Neural cell (in vitro differentiated cells): ENCODE measurements around the gene HOXC10. TPM values are rescaled to one million over a fixed set of nuclear protein-coding genes. Genes with fewer than 3 reads are reported as not detected.

Experiments
- H2AFZ ChIP-seq: fragments of 200-600, 300-800 bp; sonication (generic), shearing (Covaris generic); 2 replicates; pipeline ENCODE4 v1.6.0; 2014; ENCODE audit warnings: low read depth, mild to moderate bottlenecking, antibody characterized with exemption, low read length, moderate library complexity
- H3F3A ChIP-seq: fragments of 200-600 bp; shearing (Covaris generic); 2 replicates; pipeline ENCODE4 v1.6.1; 2016; ENCODE audit warnings: mild to moderate bottlenecking, moderate library complexity, mixed read lengths, antibody characterized with exemption, low read length; ENCODE audit not compliant: insufficient read depth, poor library complexity, severe bottlenecking
- H3K27ac ChIP-seq: fragments of 200-600, 300-800 bp; sonication (generic), shearing (Covaris generic); 2 replicates; pipeline ENCODE4 v1.5.1; 2014; ENCODE audit warnings: mild to moderate bottlenecking, low read length, moderate library complexity
- H3K27me3 ChIP-seq: fragments of 300-800, 200-600 bp; sonication (generic), shearing (Covaris generic); 2 replicates; pipeline ENCODE4 v1.6.0; 2014; ENCODE audit warnings: mild to moderate bottlenecking, low read depth, low read length, moderate library complexity; ENCODE audit not compliant: insufficient read depth
- H3K36me3 ChIP-seq: fragments of 300-800, 200-600 bp; sonication (generic), shearing (Covaris generic); 2 replicates; pipeline ENCODE4 v1.5.1; 2014; ENCODE audit warnings: mild to moderate bottlenecking, antibody characterized with exemption, low read length, moderate library complexity; ENCODE audit not compliant: insufficient read depth
- H3K4me2 ChIP-seq: fragments of 300-800, 200-600 bp; sonication (generic), shearing (Covaris generic); 2 replicates; pipeline ENCODE4 v1.6.0; 2014; ENCODE audit warnings: mild to moderate bottlenecking, low read length
- H3K4me3 ChIP-seq: fragments of 300-800, 200-600 bp; sonication (generic), shearing (Covaris generic); 2 replicates; pipeline ENCODE4 v1.5.1; 2014; ENCODE audit warnings: mild to moderate bottlenecking, low read length, moderate library complexity
- H3K79me2 ChIP-seq: fragments of 200-600 bp; shearing (Covaris generic); replicated peaks from 2 replicates; pipeline ENCODE4 v1.6.0; 2014; ENCODE audit warnings: mild to moderate bottlenecking, low read length, moderate library complexity; ENCODE audit not compliant: insufficient read depth
- H3K9ac ChIP-seq: fragments of 300-800, 200-600 bp; sonication (generic), shearing (Covaris generic); 2 replicates; pipeline ENCODE4 v1.6.1; 2016; ENCODE audit warnings: mild to moderate bottlenecking, low read length, mixed read lengths
- H3K9me2 ChIP-seq: fragments of 200-600 bp; shearing (Covaris generic); 2 replicates; pipeline ENCODE4 v1.6.1; 2016; ENCODE audit warnings: mild to moderate bottlenecking, low read length, mixed read lengths; ENCODE audit not compliant: insufficient read depth
- H3K9me3 ChIP-seq: fragments of 200-600, 300-800 bp; sonication (generic), shearing (Covaris generic); 2 replicates; pipeline ENCODE4 v1.6.1; 2016; ENCODE audit warnings: mild to moderate bottlenecking, mixed run types, low read length, moderate library complexity, mixed read lengths
- H4K20me1 ChIP-seq: fragments of 200-600 bp; shearing (Covaris generic); 2 replicates; pipeline ENCODE4 v1.6.1; 2016; ENCODE audit warnings: mild to moderate bottlenecking, mixed run types; ENCODE audit not compliant: insufficient read depth
- CTCF ChIP-seq: fragments of 450-650 bp; IDR thresholded peaks from 2 replicates; pipeline ENCODE4 v1.5.1; 2014; ENCODE audit warnings: antibody characterized with exemption, mild to moderate bottlenecking, moderate library complexity; ENCODE audit not compliant: poor library complexity, severe bottlenecking
- EP300 ChIP-seq: fragments of 450-650 bp; conservative IDR thresholded peaks from 2 replicates; pipeline ENCODE4 v1.6.1; 2014; ENCODE audit warnings: antibody characterized with exemption, mild to moderate bottlenecking, moderate library complexity; ENCODE audit not compliant: poor library complexity, severe bottlenecking
- EZH2 ChIP-seq: fragments of 200-600, 300-800 bp; shearing (Covaris generic), sonication (generic); IDR thresholded peaks from 2 replicates; pipeline ENCODE4 v1.6.1; 2014; ENCODE audit warnings: antibody characterized with exemption, low read length, borderline replicate concordance, mild to moderate bottlenecking; ENCODE audit not compliant: insufficient read depth, poor library complexity, severe bottlenecking
- MXI1 ChIP-seq: fragments of 450-650 bp; conservative IDR thresholded peaks from 2 replicates; pipeline ENCODE4 v1.6.1; 2014; ENCODE audit warnings: antibody characterized with exemption, mild to moderate bottlenecking; ENCODE audit not compliant: poor library complexity, severe bottlenecking
- POLR2AphosphoS5 ChIP-seq: IDR thresholded peaks from 2 replicates; pipeline ENCODE4 v1.6.1; 2012
- RAD21 ChIP-seq: fragments of 450-650 bp; conservative IDR thresholded peaks from 2 replicates; pipeline ENCODE4 v1.6.1; 2014; ENCODE audit warnings: antibody characterized with exemption, mild to moderate bottlenecking, moderate library complexity
- SMC3 ChIP-seq: fragments of 450-650 bp; conservative IDR thresholded peaks from 2 replicates; pipeline ENCODE4 v1.6.1; 2014; ENCODE audit warnings: antibody characterized with exemption, mild to moderate bottlenecking, moderate library complexity; ENCODE audit not compliant: poor library complexity
- TAF1 ChIP-seq: IDR thresholded peaks from 2 replicates; pipeline ENCODE4 v1.6.1; 2012; ENCODE audit warnings: low read depth
- polyA plus RNA-seq: library from polyadenylated mRNA; depleted of rRNA; stranded (reverse); fragments of >200 nt; gene quantifications from 2 replicates; pipeline ENCODE4 v1.2.3, GENCODE V29; 2014
- TF ChIP-seq, protein P1 (sequence below): IDR thresholded peaks from 2 replicates; pipeline ENCODE4 v1.6.1; 2012; ENCODE audit warnings: borderline replicate concordance

The HOXC10 gene
- polyA plus RNA-seq, 1 donor from 2014 or later, result not detected

- Histone ChIP-seq H3K4me3 (no peak overlapping the region), H3K9me2 (no peaks in the 10 kb centered on the region), H4K20me1 (no peaks in the 10 kb centered on the region), H2AFZ (no peak overlapping the region), H3K79me2 (no peaks in the 10 kb centered on the region), H3K27ac (no peak overlapping the region), H3K9ac (no peak overlapping the region), H3K9me3 (no peaks in the 10 kb centered on the region), H3K4me2 (no peak overlapping the region), H3F3A (no peaks in the 10 kb centered on the region), H3K36me3 (no peaks in the 10 kb centered on the region), H3K27me3 (peaks cover 100% of the 10 kb centered on the region)
- TF ChIP-seq, protein P1, sequence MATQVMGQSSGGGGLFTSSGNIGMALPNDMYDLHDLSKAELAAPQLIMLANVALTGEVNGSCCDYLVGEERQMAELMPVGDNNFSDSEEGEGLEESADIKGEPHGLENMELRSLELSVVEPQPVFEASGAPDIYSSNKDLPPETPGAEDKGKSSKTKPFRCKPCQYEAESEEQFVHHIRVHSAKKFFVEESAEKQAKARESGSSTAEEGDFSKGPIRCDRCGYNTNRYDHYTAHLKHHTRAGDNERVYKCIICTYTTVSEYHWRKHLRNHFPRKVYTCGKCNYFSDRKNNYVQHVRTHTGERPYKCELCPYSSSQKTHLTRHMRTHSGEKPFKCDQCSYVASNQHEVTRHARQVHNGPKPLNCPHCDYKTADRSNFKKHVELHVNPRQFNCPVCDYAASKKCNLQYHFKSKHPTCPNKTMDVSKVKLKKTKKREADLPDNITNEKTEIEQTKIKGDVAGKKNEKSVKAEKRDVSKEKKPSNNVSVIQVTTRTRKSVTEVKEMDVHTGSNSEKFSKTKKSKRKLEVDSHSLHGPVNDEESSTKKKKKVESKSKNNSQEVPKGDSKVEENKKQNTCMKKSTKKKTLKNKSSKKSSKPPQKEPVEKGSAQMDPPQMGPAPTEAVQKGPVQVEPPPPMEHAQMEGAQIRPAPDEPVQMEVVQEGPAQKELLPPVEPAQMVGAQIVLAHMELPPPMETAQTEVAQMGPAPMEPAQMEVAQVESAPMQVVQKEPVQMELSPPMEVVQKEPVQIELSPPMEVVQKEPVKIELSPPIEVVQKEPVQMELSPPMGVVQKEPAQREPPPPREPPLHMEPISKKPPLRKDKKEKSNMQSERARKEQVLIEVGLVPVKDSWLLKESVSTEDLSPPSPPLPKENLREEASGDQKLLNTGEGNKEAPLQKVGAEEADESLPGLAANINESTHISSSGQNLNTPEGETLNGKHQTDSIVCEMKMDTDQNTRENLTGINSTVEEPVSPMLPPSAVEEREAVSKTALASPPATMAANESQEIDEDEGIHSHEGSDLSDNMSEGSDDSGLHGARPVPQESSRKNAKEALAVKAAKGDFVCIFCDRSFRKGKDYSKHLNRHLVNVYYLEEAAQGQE, result no peak
- TF ChIP-seq POLR2AphosphoS5 (no peak), MXI1 (no peak), EZH2 (no peak), CTCF (no peak), RAD21 (no peak), TAF1 (no peak), SMC3 (no peak), EP300 (no peak)
Observed at GRCh38 chr12:53947743-53948142, 37.2 kb upstream of the HOXC10 start.

DNA sequence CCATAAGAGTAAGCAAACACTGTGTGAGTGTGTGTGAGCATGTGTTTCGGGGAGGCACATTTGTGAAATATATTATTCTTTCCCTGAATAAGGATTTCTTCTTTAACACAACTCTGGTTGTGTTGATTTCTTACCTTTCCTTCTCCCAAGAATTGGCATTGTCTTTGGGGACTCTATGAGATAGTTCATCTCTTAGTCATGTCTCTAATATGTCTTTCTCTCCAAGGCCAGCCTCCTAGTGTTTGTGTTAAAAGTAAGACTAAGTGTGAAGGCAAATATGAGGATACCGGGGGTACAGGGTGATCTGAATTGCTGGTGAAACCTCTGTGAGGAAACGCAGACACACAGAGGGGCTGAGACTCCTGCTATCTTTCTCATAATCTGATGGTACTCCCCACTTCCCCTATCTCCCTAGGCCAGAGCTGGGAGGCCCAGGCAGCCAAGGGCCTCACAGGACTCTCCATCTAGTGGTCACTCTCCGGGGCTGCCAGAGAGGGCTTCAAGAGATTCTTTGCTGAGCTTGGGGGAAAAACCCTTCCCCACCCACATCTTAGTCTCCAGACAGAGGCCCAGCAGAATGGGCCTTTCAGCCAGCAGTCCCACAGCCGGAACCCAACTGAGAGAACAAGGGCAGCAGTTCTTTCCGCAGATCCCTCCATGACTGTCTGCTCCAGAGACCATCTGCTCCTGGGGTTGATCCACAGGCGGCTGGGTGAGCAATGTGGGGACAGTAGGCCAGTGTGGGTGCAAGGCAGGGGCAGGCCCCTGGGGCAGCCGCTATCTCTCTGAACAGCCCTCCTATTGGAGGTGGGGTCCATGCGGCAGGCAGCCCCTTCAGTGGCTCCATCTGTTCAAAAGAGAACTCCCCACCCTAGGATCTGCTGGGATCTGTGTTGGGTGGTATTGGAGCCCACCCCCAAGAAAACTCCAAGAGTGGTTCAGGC, 36.0 kb upstream of the HOXC10 start:
- H3K27me3 ChIP-seq, result peaks cover 100% of the 10 kb centered on the region
- TF ChIP-seq TAF1, result no peak
- no peak for TF ChIP-seq RAD21
- TF ChIP-seq EP300, result no peak
- no peak for TF ChIP-seq EZH2
- TF ChIP-seq, protein P1, result no peak
- no peak overlapping the region for H2AFZ ChIP-seq
- no peaks in the 10 kb centered on the region for H3K9me3 ChIP-seq
- H3K79me2 ChIP-seq, result no peaks in the 10 kb centered on the region
- no peaks in the 10 kb centered on the region for H3K36me3 ChIP-seq
- H3K4me3 ChIP-seq, result no peak overlapping the region
- H3K9ac ChIP-seq, result no peak overlapping the region
- no peaks in the 10 kb centered on the region for H3F3A ChIP-seq
- no peak overlapping the region for H3K4me2 ChIP-seq
- H3K27ac ChIP-seq, result no peak overlapping the region
- H4K20me1 ChIP-seq, result no peaks in the 10 kb centered on the region
- H3K9me2 ChIP-seq, result no peaks in the 10 kb centered on the region
